ENCODE data around the gene MINDY2. TPM values are rescaled to one million over a fixed set of nuclear protein-coding genes. Genes with fewer than 3 reads are reported as not detected.

MINDY2 gene
- total RNA-seq, 1 experiment from 2014 or later, result 29.9 TPM

- TF ChIP-seq, protein P1, sequence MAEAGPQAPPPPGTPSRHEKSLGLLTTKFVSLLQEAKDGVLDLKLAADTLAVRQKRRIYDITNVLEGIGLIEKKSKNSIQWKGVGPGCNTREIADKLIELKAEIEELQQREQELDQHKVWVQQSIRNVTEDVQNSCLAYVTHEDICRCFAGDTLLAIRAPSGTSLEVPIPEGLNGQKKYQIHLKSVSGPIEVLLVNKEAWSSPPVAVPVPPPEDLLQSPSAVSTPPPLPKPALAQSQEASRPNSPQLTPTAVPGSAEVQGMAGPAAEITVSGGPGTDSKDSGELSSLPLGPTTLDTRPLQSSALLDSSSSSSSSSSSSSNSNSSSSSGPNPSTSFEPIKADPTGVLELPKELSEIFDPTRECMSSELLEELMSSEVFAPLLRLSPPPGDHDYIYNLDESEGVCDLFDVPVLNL (CRISPR knock-in tag; IDR thresholded peaks at IDR 0.05; ENCODE audit: borderline replicate concordance, low read depth), result no peak; the same call in 1 of the 2 replicates
- TF ChIP-seq, protein P2, sequence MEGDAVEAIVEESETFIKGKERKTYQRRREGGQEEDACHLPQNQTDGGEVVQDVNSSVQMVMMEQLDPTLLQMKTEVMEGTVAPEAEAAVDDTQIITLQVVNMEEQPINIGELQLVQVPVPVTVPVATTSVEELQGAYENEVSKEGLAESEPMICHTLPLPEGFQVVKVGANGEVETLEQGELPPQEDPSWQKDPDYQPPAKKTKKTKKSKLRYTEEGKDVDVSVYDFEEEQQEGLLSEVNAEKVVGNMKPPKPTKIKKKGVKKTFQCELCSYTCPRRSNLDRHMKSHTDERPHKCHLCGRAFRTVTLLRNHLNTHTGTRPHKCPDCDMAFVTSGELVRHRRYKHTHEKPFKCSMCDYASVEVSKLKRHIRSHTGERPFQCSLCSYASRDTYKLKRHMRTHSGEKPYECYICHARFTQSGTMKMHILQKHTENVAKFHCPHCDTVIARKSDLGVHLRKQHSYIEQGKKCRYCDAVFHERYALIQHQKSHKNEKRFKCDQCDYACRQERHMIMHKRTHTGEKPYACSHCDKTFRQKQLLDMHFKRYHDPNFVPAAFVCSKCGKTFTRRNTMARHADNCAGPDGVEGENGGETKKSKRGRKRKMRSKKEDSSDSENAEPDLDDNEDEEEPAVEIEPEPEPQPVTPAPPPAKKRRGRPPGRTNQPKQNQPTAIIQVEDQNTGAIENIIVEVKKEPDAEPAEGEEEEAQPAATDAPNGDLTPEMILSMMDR (IDR thresholded peaks at IDR 0.05), result no peak
- TF ChIP-seq GTF2I (CRISPR knock-in tag; conservative IDR thresholded peaks at IDR 0.05), result no peak
- TF ChIP-seq HMGA2 (CRISPR knock-in tag; IDR thresholded peaks at IDR 0.05), result no peak
- TF ChIP-seq, protein P3, sequence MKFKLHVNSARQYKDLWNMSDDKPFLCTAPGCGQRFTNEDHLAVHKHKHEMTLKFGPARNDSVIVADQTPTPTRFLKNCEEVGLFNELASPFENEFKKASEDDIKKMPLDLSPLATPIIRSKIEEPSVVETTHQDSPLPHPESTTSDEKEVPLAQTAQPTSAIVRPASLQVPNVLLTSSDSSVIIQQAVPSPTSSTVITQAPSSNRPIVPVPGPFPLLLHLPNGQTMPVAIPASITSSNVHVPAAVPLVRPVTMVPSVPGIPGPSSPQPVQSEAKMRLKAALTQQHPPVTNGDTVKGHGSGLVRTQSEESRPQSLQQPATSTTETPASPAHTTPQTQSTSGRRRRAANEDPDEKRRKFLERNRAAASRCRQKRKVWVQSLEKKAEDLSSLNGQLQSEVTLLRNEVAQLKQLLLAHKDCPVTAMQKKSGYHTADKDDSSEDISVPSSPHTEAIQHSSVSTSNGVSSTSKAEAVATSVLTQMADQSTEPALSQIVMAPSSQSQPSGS (CRISPR knock-in tag; IDR thresholded peaks at IDR 0.05; ENCODE audit: borderline replicate concordance, low read depth), result no peak
- TF ChIP-seq TEAD1 (CRISPR knock-in tag; IDR thresholded peaks at IDR 0.05), result peak; percentile 71
- peak; percentile 92 for TF ChIP-seq ZBTB21 (CRISPR knock-in tag; IDR thresholded peaks at IDR 0.05; ENCODE audit: borderline replicate concordance)
- TF ChIP-seq, protein P4, sequence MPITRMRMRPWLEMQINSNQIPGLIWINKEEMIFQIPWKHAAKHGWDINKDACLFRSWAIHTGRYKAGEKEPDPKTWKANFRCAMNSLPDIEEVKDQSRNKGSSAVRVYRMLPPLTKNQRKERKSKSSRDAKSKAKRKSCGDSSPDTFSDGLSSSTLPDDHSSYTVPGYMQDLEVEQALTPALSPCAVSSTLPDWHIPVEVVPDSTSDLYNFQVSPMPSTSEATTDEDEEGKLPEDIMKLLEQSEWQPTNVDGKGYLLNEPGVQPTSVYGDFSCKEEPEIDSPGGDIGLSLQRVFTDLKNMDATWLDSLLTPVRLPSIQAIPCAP (CRISPR knock-in tag; IDR thresholded peaks at IDR 0.05), result no peak
- TF ChIP-seq, protein P5, sequence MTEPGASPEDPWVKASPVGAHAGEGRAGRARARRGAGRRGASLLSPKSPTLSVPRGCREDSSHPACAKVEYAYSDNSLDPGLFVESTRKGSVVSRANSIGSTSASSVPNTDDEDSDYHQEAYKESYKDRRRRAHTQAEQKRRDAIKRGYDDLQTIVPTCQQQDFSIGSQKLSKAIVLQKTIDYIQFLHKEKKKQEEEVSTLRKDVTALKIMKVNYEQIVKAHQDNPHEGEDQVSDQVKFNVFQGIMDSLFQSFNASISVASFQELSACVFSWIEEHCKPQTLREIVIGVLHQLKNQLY (CRISPR knock-in tag; IDR thresholded peaks at IDR 0.05), result no peak
- peak; percentile 47; the same call in 1 of the 2 replicates for TF ChIP-seq FOXP4 (CRISPR knock-in tag; IDR thresholded peaks at IDR 0.05)
- TF ChIP-seq, protein P6, sequence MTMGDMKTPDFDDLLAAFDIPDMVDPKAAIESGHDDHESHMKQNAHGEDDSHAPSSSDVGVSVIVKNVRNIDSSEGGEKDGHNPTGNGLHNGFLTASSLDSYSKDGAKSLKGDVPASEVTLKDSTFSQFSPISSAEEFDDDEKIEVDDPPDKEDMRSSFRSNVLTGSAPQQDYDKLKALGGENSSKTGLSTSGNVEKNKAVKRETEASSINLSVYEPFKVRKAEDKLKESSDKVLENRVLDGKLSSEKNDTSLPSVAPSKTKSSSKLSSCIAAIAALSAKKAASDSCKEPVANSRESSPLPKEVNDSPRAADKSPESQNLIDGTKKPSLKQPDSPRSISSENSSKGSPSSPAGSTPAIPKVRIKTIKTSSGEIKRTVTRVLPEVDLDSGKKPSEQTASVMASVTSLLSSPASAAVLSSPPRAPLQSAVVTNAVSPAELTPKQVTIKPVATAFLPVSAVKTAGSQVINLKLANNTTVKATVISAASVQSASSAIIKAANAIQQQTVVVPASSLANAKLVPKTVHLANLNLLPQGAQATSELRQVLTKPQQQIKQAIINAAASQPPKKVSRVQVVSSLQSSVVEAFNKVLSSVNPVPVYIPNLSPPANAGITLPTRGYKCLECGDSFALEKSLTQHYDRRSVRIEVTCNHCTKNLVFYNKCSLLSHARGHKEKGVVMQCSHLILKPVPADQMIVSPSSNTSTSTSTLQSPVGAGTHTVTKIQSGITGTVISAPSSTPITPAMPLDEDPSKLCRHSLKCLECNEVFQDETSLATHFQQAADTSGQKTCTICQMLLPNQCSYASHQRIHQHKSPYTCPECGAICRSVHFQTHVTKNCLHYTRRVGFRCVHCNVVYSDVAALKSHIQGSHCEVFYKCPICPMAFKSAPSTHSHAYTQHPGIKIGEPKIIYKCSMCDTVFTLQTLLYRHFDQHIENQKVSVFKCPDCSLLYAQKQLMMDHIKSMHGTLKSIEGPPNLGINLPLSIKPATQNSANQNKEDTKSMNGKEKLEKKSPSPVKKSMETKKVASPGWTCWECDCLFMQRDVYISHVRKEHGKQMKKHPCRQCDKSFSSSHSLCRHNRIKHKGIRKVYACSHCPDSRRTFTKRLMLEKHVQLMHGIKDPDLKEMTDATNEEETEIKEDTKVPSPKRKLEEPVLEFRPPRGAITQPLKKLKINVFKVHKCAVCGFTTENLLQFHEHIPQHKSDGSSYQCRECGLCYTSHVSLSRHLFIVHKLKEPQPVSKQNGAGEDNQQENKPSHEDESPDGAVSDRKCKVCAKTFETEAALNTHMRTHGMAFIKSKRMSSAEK (CRISPR knock-in tag; IDR thresholded peaks at IDR 0.05; ENCODE audit: borderline replicate concordance), result no peak
- TF ChIP-seq USF2 (CRISPR knock-in tag; IDR thresholded peaks at IDR 0.05), result peak; percentile 94
- TF ChIP-seq ZNF416 (CRISPR knock-in tag; IDR thresholded peaks at IDR 0.05), result no peak
These were observed at the start of gene MINDY2 (continued) for GRCh38 chr15:58770857-58771620.

All from WTC11 (cell line).